Measurements from ENCODE around the gene R3HDM2.

Gene R3HDM2

GRCh38 chr12:57467212-57467874 lies 36.5 kb upstream of the R3HDM2 start:
- no peak for DNase-seq (ENCODE audit: low spot score)

- no peak for DNase-seq (ENCODE audit: low spot score)
Measured at GRCh38 chr12:57465747-57466505, 35.1 kb upstream of the R3HDM2 start.

GRCh38 chr12:57465030-57465746 lies 34.3 kb upstream of the R3HDM2 start:
- DNase-seq (ENCODE audit: low spot score): no peak

GRCh38 chr12:57464569-57464968 lies 33.7 kb upstream of the R3HDM2 start:
- DNase-seq (ENCODE audit: low spot score): no peak

GRCh38 chr12:57462912-57463253 lies 32.0 kb upstream of the R3HDM2 start:
- DNase-seq (ENCODE audit: low spot score): no peak

- DNase-seq (ENCODE audit: low spot score): peak; percentile 92
Measured at GRCh38 chr12:57462251-57462911, 31.5 kb upstream of the R3HDM2 start.

GRCh38 chr12:57461917-57462250 lies 31.0 kb upstream of the R3HDM2 start:
- DNase-seq (ENCODE audit: low spot score): peak; percentile 27

- peak; percentile 87 for DNase-seq (ENCODE audit: low spot score)
Measured at GRCh38 chr12:57461276-57461916, 30.6 kb upstream of the R3HDM2 start.

- no peak for DNase-seq (ENCODE audit: low spot score)
Measured at GRCh38 chr12:57460841-57461275, 30.0 kb upstream of the R3HDM2 start.

GRCh38 chr12:57460468-57460784 lies 29.6 kb upstream of the R3HDM2 start:
- no peak for DNase-seq (ENCODE audit: low spot score)

- DNase-seq (ENCODE audit: low spot score): peak; percentile 77
Measured at GRCh38 chr12:57459750-57460467, 29.1 kb upstream of the R3HDM2 start, which contains the start of gene GLI1. GLI1 (plus strand) TSS chr12:57459785; CDS start chr12:57463692, 3,907 bp downstream.

- peak; percentile 91 for DNase-seq (ENCODE audit: low spot score)
Measured at GRCh38 chr12:57459055-57459749, 28.4 kb upstream of the R3HDM2 start.

- no peak for DNase-seq (ENCODE audit: low spot score)
Measured at GRCh38 chr12:57458665-57459054, 27.8 kb upstream of the R3HDM2 start.

GRCh38 chr12:57456737-57457490 lies 26.1 kb upstream of the R3HDM2 start:
- DNase-seq (ENCODE audit: low spot score): no peak

- peak; percentile 42 for DNase-seq (ENCODE audit: low spot score)
Measured at GRCh38 chr12:57456145-57456700, 25.4 kb upstream of the R3HDM2 start.

- no peak for DNase-seq (ENCODE audit: low spot score)
Measured at GRCh38 chr12:57455374-57456144, 24.7 kb upstream of the R3HDM2 start.

- DNase-seq (ENCODE audit: low spot score): peak; percentile 86
Measured at GRCh38 chr12:57454566-57455373, 23.9 kb upstream of the R3HDM2 start, which contains the start of gene INHBE. INHBE (plus strand) TSS chr12:57455307; CDS start chr12:57455537, 230 bp downstream.

- DNase-seq (ENCODE audit: low spot score): no peak
Measured at GRCh38 chr12:57454213-57454565, 23.3 kb upstream of the R3HDM2 start.
